GM12875 (cell line): ENCODE measurements around the gene C11orf52.

Source experiments
- H3K4me3 ChIP-seq: one replicate; pipeline ENCODE4 v1.5.1; 2011; ENCODE audit warnings: low read depth, low read length, control low read depth
- TF ChIP-seq, protein P1 (sequence below): IDR thresholded peaks from 2 replicates; pipeline ENCODE4 v1.5.1; 2011; ENCODE audit warnings: low read depth, mild to moderate bottlenecking, control low read depth, inconsistent platforms, low read length, moderate library complexity, borderline replicate concordance; ENCODE audit not compliant: insufficient read depth

The C11orf52 gene

GRCh38 chr11:111918390-111919256, at the start of gene C11orf52:
TSS of gene C11orf52 (plus strand) at chr11:111918913. CDS start at chr11:111918973, 60 bp downstream.
- H3K4me3 ChIP-seq = no peak within 1 kb of the TSS
- TF ChIP-seq, protein P1, sequence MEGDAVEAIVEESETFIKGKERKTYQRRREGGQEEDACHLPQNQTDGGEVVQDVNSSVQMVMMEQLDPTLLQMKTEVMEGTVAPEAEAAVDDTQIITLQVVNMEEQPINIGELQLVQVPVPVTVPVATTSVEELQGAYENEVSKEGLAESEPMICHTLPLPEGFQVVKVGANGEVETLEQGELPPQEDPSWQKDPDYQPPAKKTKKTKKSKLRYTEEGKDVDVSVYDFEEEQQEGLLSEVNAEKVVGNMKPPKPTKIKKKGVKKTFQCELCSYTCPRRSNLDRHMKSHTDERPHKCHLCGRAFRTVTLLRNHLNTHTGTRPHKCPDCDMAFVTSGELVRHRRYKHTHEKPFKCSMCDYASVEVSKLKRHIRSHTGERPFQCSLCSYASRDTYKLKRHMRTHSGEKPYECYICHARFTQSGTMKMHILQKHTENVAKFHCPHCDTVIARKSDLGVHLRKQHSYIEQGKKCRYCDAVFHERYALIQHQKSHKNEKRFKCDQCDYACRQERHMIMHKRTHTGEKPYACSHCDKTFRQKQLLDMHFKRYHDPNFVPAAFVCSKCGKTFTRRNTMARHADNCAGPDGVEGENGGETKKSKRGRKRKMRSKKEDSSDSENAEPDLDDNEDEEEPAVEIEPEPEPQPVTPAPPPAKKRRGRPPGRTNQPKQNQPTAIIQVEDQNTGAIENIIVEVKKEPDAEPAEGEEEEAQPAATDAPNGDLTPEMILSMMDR = no peak

DNA sequence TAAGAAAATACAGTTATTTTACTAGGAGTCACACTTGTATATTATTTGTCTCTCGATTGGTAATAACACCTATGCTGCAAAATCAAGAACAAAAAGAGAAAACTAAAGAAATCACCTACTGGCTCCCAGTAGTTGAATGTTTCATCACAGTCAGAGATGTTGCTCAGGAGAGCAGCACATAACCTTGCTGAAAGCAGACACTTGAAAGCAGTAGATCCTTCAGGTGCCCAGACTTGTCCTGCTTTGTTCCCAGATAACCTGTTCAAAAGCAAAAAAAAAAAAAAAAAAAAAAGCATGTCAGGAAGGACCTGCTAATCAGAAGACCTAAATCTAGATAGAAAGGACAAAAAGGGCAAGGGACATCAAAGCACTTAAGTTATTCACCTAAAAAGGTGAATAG, 48.6 kb upstream of the C11orf52 start:
- TF ChIP-seq, protein P1 = no peak
- H3K4me3 ChIP-seq = no peak overlapping the region

DNA sequence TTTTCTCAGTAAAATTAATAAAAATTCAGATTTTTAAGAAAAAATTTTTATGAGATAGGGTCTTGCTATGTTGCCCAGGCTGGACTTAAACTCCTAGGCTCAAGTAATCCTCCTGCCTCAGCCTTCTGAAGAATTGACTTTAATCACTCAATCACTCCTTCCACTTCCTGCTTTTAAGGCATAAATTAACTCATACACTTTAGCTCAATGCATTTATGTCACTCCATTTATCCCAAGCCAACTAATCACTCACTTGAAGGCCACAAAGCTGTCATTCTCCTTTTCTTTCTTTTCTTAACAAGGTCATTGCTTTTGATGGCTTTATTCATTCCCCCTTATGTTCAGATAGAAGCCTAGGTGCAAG, 48.2 kb upstream of the C11orf52 start:
- peak overlapping the region; percentile 87 for H3K4me3 ChIP-seq
- TF ChIP-seq, protein P1 = no peak

DNA sequence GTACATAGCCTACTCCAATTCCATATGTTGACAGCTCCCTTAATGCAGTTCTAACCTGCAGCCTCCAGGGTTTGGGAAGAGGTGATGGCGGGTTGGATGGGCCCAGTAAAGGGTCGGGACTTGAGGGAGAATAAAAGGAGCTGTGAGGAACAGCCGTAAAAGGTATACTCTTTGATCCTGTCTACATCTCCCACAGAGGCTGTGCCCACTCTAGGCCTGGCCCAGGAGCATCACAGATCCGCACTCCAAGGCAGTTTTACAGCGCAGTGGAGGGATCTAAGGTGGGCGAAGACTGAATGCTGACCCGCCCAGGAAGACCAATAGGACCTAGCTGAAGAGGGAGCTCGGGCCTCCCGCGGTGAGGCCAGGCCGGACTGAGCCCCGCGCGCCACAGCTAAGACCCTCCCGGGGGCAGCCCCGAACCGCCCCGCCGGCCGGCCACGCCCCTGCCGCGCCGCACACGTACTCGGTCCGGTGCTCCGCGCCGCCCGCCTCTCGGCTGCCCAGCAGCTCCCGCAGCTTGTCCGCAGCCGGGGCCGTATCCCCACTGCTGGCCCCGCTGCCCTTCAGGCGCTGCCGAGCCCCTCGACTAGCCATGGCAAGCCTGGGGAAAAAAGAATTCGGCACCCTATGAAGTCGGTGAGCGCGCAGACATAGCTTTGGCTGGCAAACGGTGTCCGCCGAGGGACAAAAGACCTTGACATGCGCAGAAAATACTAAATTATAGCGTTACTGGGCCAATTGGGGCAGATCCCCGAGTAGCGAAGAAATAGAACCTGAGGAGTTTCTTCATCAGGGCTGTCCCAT, 47.6 kb upstream of the C11orf52 start, which contains the start of gene ALG9:
Gene ALG9 (minus strand): TSS at position 696 of the 807 bp plus-strand sequence. CDS start 99 bp downstream, at position 597.
- peak within 1 kb of the TSS; percentile 87 for H3K4me3 ChIP-seq
- TF ChIP-seq, protein P1 = peak; percentile 24; the same call in 1 of the 2 replicates

DNA sequence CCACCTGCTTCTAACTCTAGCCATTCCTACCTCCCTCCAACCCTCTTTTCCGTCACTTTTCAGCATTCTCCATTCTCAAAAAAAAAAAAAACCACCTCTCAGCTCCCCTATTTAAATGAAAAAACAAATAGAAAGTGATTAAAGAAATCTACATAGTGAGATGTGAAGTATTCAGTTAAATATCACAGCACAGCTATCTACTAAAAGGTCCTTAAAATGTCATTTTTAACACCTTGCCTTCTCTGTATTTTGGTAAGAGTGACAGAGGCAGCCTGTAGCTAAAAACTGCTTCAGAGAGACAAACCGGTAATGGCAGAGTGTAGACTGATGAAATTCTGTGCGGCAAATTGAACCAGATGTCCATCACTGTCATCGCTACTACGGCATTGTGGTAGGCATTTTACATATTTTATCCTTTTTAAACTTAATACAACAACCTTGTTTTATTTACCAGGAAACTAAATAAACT, 47.0 kb upstream of the C11orf52 start:
- peak overlapping the region; percentile 87 for H3K4me3 ChIP-seq
- TF ChIP-seq, protein P1 = no peak

DNA sequence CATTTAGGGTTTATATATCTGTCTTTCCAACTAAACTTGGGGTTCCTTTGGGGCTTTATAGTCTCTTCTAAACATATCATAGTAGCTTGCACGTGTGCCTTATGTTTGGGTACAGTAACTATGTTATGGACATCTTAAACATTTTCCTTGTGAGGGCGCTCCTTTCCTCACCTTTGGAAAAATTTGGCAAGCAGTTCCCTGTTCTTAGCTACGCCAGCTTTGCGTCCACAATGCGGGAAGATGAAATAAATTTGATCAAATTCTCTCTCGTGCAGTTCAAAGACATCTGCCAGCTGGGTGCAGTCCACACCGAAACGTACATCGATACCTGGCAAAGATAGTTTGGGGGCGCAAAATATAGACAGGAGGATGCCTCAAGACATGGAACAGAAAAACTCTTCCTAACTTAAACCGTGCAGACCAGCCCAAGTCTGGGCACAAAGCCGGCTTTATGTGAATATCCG, 40.3 kb upstream of the C11orf52 start:
- TF ChIP-seq, protein P1 = no peak
- peak overlapping the region; percentile 63 for H3K4me3 ChIP-seq
